NCI-H82 (cell line): Measurements from ENCODE around the gene FOXJ1.
A peak's percentile ranks its signal among the peaks of the same experiment; 100 is the strongest.

Experiments
- DNase-seq: peaks from one replicate; lab custom pipeline; 2025; lab: John Stamatoyannopoulos, UW

Gene FOXJ1

GRCh38 chr17:76091526-76092286 lies 49.3 kb downstream of the FOXJ1 start:
- DNase-seq: no peak

- DNase-seq: no peak
These were observed 50.4 kb downstream of the FOXJ1 start for GRCh38 chr17:76090517-76091129.

GRCh38 chr17:76089680-76090516 lies 51.1 kb downstream of the FOXJ1 start:
- no peak for DNase-seq

- no peak for DNase-seq
These were observed 52.0 kb downstream of the FOXJ1 start for GRCh38 chr17:76088868-76089576.

- DNase-seq: peak; percentile 26
These were observed 52.8 kb downstream of the FOXJ1 start for GRCh38 chr17:76088041-76088867.

- no peak for DNase-seq
These were observed 53.5 kb downstream of the FOXJ1 start for GRCh38 chr17:76087531-76087930.

- DNase-seq: no peak
These were observed 54.7 kb downstream of the FOXJ1 start for GRCh38 chr17:76086384-76086783.
